ENCODE results near the gene THAP10. TPM values are rescaled to one million over a fixed set of nuclear protein-coding genes. Genes with fewer than 3 reads are reported as not detected.
A peak's percentile ranks its signal among the peaks of the same experiment; 100 is the strongest.

The THAP10 gene
- 1 to 10 TPM in 2 of 7 donors, under 1 TPM in 5; 0.52 to 1.4 (median 0.82) TPM for total RNA-seq
- polyA plus RNA-seq = under 1 TPM; 0.41 to 0.67 (median 0.64) TPM
- long read RNA-seq, donor 1, partial matches to known transcripts = 0 of 1 reads
- long read RNA-seq, donor 1, other reads (novel, unspliced or antisense) = 0 of 1 reads
- long read RNA-seq, donor 2, partial matches to known transcripts = 0 of 2 reads
- long read RNA-seq, donor 2, other reads (novel, unspliced or antisense) = 0 of 2 reads

GRCh38 chr15:70892002-70892911 lies at the start of gene THAP10, which contains the start of gene LRRC49:
TSS of gene THAP10 (minus strand) at chr15:70892433. CDS start at chr15:70892272, 161 bp downstream.
TSS of gene LRRC49 (plus strand) at chr15:70892826. CDS start at chr15:70892895, 69 bp downstream.
- intact Hi-C loops (cut with DNase I; ENCODE audit: low total_unique reads) = no loop called here
- TF ChIP-seq POLR2AphosphoS5 (IDR thresholded peaks at IDR 0.05) (peak; percentile 44 to 64 (median 47)), POLR2A (IDR thresholded peaks at IDR 0.05) (no peak)
- Histone ChIP-seq H3K9me3 (no peaks in the 10 kb centered on the region), H3K36me3 (no peaks in the 10 kb centered on the region), H3K27ac (peak within 1 kb of the TSS in 7 of 8 donors; percentile 32 to 75 (median 67)), H3K4me3 (peak within 1 kb of the TSS; percentile 70 to 87 (median 74)), H3K4me1 (peaks cover 0 to 32% (median 15%) of the 10 kb centered on the region in 6 donors), H3K27me3 (replicated peaks in 1 of 7) (peaks cover 0 to 26% (median 3%) of the 10 kb centered on the region in 7 donors)
- WGBS, 5 donors = 1 to 5% (median 2%) methylated on average over 37 to 61 of the region's 61 CpGs
- peak; percentile 81 for DNase-seq

GRCh38 chr15:70936326-70936725 lies 44.1 kb upstream of the THAP10 start:
- 67 to 91% (median 81%) methylated on average over 4 of the region's 4 CpGs for WGBS, 5 donors
- intact Hi-C loops (cut with DNase I; ENCODE audit: low total_unique reads) = no loop called here
- no peaks in the 10 kb centered on the region for H3K36me3 ChIP-seq
- H3K27me3 ChIP-seq (replicated peaks in 1 of 7) = no peaks in the 10 kb centered on the region
- no peak overlapping the region for H3K27ac ChIP-seq
- TF ChIP-seq POLR2A (IDR thresholded peaks at IDR 0.05) = no peak
- no peak for TF ChIP-seq CTCF (IDR thresholded peaks at IDR 0.05 in 8 of 11, conservative IDR thresholded peaks at IDR 0.05 in 3 of 11)
- no peak for TF ChIP-seq POLR2AphosphoS5 (IDR thresholded peaks at IDR 0.05)
- no peak overlapping the region for H3K4me3 ChIP-seq
- no peak for DNase-seq
- H3K9me3 ChIP-seq = no peaks in the 10 kb centered on the region
- no peaks in the 10 kb centered on the region for H3K4me1 ChIP-seq

GRCh38 chr15:70935631-70936030 lies 43.4 kb upstream of the THAP10 start:
- H3K4me1 ChIP-seq = no peaks in the 10 kb centered on the region
- no peak for DNase-seq
- no peaks in the 10 kb centered on the region for H3K36me3 ChIP-seq
- TF ChIP-seq POLR2A (IDR thresholded peaks at IDR 0.05) (no peak), CTCF (IDR thresholded peaks at IDR 0.05 in 8 of 11, conservative IDR thresholded peaks at IDR 0.05 in 3 of 11) (no peak), POLR2AphosphoS5 (IDR thresholded peaks at IDR 0.05) (no peak)
- H3K9me3 ChIP-seq = no peaks in the 10 kb centered on the region
- no peaks in the 10 kb centered on the region for H3K27me3 ChIP-seq (replicated peaks in 1 of 7)
- H3K27ac ChIP-seq = no peak overlapping the region
- intact Hi-C loops (cut with DNase I; ENCODE audit: low total_unique reads) = no loop called here
- H3K4me3 ChIP-seq = no peak overlapping the region
- WGBS, 5 donors = 76 to 93% (median 82%) methylated on average over 3 of the region's 3 CpGs

GRCh38 chr15:70933411-70933810 lies 41.2 kb upstream of the THAP10 start:
- H3K4me1 ChIP-seq = no peaks in the 10 kb centered on the region
- no peaks in the 10 kb centered on the region for H3K36me3 ChIP-seq
- WGBS, 5 donors = 65 to 83% (median 77%) methylated on average over 3 of the region's 3 CpGs
- H3K27ac ChIP-seq = no peak overlapping the region
- H3K4me3 ChIP-seq = no peak overlapping the region
- intact Hi-C loops (cut with DNase I; ENCODE audit: low total_unique reads) = no loop called here
- no peak for TF ChIP-seq POLR2AphosphoS5 (IDR thresholded peaks at IDR 0.05)
- no peak for TF ChIP-seq POLR2A (IDR thresholded peaks at IDR 0.05)
- TF ChIP-seq CTCF (IDR thresholded peaks at IDR 0.05 in 8 of 11, conservative IDR thresholded peaks at IDR 0.05 in 3 of 11) = no peak
- no peaks in the 10 kb centered on the region for H3K27me3 ChIP-seq (replicated peaks in 1 of 7)
- DNase-seq = no peak
- H3K9me3 ChIP-seq = no peaks in the 10 kb centered on the region
